HepG2 (cell line): ENCODE measurements around the gene VPS4B. TPM values are rescaled to one million over a fixed set of nuclear protein-coding genes. Genes with fewer than 3 reads are reported as not detected.

Source experiments
- ARID2 ChIP-seq: sonication (generic); formaldehyde crosslinking; IDR thresholded peaks from 2 replicates; pipeline ENCODE4 v1.8.1; 2022; ENCODE audit warnings: mild to moderate bottlenecking, missing genetic modification reagents, borderline replicate concordance
- ARID5B ChIP-seq: IDR thresholded peaks from 2 replicates; pipeline ENCODE4 v1.4.0; 2020; ENCODE audit warnings: mild to moderate bottlenecking, missing genetic modification reagents
- CBX1 ChIP-seq: IDR thresholded peaks from one replicate; pipeline ENCODE4 v1.6.1; 2016; ENCODE audit warnings: antibody characterized with exemption, low read depth
- KDM2A ChIP-seq: sonication (generic); formaldehyde crosslinking; IDR thresholded peaks from 2 replicates; pipeline ENCODE4 v1.4.0; 2020; ENCODE audit warnings: low read depth, missing genetic modification reagents, borderline replicate concordance
- MAFF ChIP-seq: IDR thresholded peaks from 2 replicates; pipeline ENCODE4 v1.6.1; 2011; ENCODE audit warnings: low read depth, low read length, improper control_type of control experiment
- MAFK ChIP-seq, 2 experiments: IDR thresholded peaks in 1 of 2; conservative IDR thresholded peaks in 1 of 2; 2 replicates each; pipeline ENCODE4 v1.6.1; 2011; ENCODE audit warnings: improper control_type of control experiment in 2 of 2, low read length in 2 of 2
- NRL ChIP-seq: sonication (generic); formaldehyde crosslinking; IDR thresholded peaks from 2 replicates; pipeline ENCODE4 v1.5.0; 2020; ENCODE audit warnings: missing genetic modification reagents, mild to moderate bottlenecking, moderate library complexity, borderline replicate concordance
- PAX8 ChIP-seq: sonication (generic); formaldehyde crosslinking; IDR thresholded peaks from 2 replicates; pipeline ENCODE4 v1.8.0; 2022; ENCODE audit warnings: mild to moderate bottlenecking, missing genetic modification reagents, borderline replicate concordance
- SPEN ChIP-seq: sonication (generic); formaldehyde crosslinking; IDR thresholded peaks from 2 replicates; pipeline ENCODE4 v1.5.1; 2020; ENCODE audit warnings: low read depth, mild to moderate bottlenecking, missing genetic modification reagents
- TARDBP ChIP-seq: sonication (generic); formaldehyde crosslinking; IDR thresholded peaks from 2 replicates; pipeline ENCODE4 v1.8.0; 2022; ENCODE audit warnings: mild to moderate bottlenecking, missing genetic modification reagents
- ZBTB39 ChIP-seq: sonication (generic); formaldehyde crosslinking; IDR thresholded peaks from 2 replicates; pipeline ENCODE4 v1.5.0; 2020; ENCODE audit warnings: missing genetic modification reagents
- ZNF318 ChIP-seq: sonication (generic); formaldehyde crosslinking; IDR thresholded peaks from 2 replicates; pipeline ENCODE4 v1.4.0; 2020; ENCODE audit warnings: mild to moderate bottlenecking, missing genetic modification reagents
- ZNF709 ChIP-seq: sonication (generic); formaldehyde crosslinking; IDR thresholded peaks from 2 replicates; pipeline ENCODE4 v1.5.0; 2020; ENCODE audit warnings: mild to moderate bottlenecking, missing genetic modification reagents
- ZNF780A ChIP-seq: sonication (generic); formaldehyde crosslinking; IDR thresholded peaks from 2 replicates; pipeline ENCODE4 v1.8.0; 2022; ENCODE audit warnings: mild to moderate bottlenecking, missing genetic modification reagents, moderate library complexity
- polyA plus RNA-seq, 8 experiments: library from polyadenylated mRNA; depleted of rRNA in 3 of 8; stranded (reverse) in 7 of 8; unstranded in 1 of 8; fragments of >200 nt; fragmentation: Illumina TruSeq in 4 of 8; extraction: Trizol in 4 of 8; gene quantifications; 2 replicates each; pipeline versions ENCODE4 v1.2.1 to v1.2.3, GENCODE V29; 2011 to 2016; ENCODE audit warnings: low read depth in 4 of 8, missing spikeins in 1 of 8, mixed read lengths in 1 of 8; ENCODE audit not compliant: insufficient read depth in 1 of 8
- total RNA-seq, 5 experiments: library from RNA; depleted of rRNA; stranded (reverse); fragments of >200 nt; fragmentation: Illumina TruSeq; extraction: Trizol; gene quantifications; 2 replicates each; pipeline ENCODE4 v1.2.3, GENCODE V29; 2016; ENCODE audit warnings: low read depth in 1 of 5

VPS4B gene
- total and polyA plus RNA-seq, 2 of the 13 experiments (the other 11 are each of a cell fraction or from before 2014, with no cell fraction given), result 12.8 to 25.9 TPM

- TF ChIP-seq ZNF318 (CRISPR knock-in tag) (no peak), SPEN (CRISPR knock-in tag) (0 out of 2 replicates have a peak, but pooled peaks have one; percentile 16), NRL (CRISPR knock-in tag) (no peak), ARID5B (CRISPR knock-in tag) (0 out of 2 replicates have a peak, but pooled peaks have one; percentile 42), KDM2A (peak; percentile 70), CBX1 (no peak), PAX8 (CRISPR knock-in tag) (no peak), TARDBP (no peak), ZNF709 (CRISPR knock-in tag) (peak; percentile 21; the same call in 1 of the 2 replicates), ARID2 (CRISPR knock-in tag) (no peak), MAFK (conservative IDR thresholded peaks at IDR 0.05 in 1 of 2, IDR thresholded peaks at IDR 0.05 in 1 of 2; ENCODE audit: low read length in 2 of 2) (no peak), ZBTB39 (no peak), ZNF780A (no peak), MAFF (no peak)
These were observed 55.8 kb downstream of the VPS4B start (continued) for GRCh38 chr18:63366213-63367052.
